OCI-LY7 (cell line): ENCODE measurements around the gene KCND3.

Experiments
- EZH2phosphoT487 ChIP-seq: fragments of 200-600 bp; sonication (generic); IDR thresholded peaks from 2 replicates; pipeline ENCODE4 v1.6.1; 2018; ENCODE audit warnings: low read depth, borderline replicate concordance, mild to moderate bottlenecking, mixed run types, antibody characterized with exemption, low read length, moderate library complexity, mixed read lengths
- TF ChIP-seq, protein P1 (sequence below): fragments of 200-600 bp; sonication (generic); conservative IDR thresholded peaks from 2 replicates; pipeline ENCODE4 v1.5.1; 2014; ENCODE audit warnings: mild to moderate bottlenecking, antibody characterized with exemption, low read length, moderate library complexity, mixed read lengths

DNA sequence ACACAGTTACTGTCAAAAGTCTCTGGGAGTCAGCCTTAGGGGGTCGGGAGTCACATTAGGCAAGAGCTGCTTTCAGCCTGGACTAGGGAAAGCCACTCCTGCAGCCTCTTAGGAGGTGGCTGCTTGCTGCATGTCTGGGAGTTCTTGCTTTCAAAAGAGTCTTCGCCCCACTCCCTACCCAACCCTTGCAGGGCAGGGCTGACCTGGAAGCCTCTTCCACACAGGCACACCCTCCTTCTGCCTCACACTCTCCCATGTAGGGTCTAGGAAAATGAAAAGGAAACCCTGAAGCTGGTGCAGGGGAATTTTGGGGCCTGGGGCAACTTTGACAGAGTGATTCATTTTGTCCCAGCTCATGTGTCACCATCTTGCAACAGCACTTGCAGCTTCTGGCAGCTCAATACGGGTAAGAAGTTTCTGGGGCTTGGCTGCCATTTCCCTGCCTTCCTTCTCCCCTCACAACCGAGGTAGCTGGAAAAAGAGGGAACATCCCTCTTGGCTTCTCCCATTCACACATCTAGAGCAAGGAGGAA is 37.3 kb downstream of the KCND3 start:
- TF ChIP-seq, protein P1, sequence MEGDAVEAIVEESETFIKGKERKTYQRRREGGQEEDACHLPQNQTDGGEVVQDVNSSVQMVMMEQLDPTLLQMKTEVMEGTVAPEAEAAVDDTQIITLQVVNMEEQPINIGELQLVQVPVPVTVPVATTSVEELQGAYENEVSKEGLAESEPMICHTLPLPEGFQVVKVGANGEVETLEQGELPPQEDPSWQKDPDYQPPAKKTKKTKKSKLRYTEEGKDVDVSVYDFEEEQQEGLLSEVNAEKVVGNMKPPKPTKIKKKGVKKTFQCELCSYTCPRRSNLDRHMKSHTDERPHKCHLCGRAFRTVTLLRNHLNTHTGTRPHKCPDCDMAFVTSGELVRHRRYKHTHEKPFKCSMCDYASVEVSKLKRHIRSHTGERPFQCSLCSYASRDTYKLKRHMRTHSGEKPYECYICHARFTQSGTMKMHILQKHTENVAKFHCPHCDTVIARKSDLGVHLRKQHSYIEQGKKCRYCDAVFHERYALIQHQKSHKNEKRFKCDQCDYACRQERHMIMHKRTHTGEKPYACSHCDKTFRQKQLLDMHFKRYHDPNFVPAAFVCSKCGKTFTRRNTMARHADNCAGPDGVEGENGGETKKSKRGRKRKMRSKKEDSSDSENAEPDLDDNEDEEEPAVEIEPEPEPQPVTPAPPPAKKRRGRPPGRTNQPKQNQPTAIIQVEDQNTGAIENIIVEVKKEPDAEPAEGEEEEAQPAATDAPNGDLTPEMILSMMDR, result no peak
- TF ChIP-seq EZH2phosphoT487, result no peak
